ENCODE data around the gene B3GALT4.

The B3GALT4 gene

DNA sequence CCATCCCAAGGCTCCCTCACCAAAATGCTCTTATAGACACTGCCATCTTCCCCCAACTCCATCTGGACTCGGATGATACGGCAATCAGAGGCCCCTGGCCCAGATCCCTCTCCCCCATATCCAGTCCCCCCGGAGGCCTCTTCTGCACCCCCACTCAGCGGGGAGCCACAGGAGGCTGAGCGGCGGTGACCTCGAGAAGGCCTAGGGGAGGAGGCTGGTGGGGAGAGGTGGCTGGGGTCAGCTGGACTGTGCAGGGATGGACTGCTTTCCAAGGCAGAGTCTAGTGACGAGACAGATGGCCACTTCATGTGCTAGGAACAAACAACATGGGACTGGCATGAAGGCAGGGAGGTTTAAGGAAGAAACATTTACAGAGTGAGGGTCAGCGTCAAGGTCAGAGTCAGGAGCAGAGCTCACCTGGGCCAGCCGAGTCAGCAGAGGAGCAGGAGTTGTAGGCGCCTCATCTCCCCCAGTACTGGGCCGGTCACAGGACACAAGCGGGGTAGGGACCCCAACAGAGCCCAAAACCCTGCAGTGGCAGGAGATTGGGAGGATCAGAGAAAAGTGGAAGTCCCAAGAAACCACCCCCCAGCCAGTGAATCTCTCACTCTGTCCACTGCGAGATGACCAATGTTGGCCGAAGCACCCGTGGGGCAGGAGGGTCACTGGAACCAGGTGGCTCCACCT is 16.2 kb downstream of the B3GALT4 start:
- DNase-seq (ENCODE audit: low spot score), result no peak

DNA sequence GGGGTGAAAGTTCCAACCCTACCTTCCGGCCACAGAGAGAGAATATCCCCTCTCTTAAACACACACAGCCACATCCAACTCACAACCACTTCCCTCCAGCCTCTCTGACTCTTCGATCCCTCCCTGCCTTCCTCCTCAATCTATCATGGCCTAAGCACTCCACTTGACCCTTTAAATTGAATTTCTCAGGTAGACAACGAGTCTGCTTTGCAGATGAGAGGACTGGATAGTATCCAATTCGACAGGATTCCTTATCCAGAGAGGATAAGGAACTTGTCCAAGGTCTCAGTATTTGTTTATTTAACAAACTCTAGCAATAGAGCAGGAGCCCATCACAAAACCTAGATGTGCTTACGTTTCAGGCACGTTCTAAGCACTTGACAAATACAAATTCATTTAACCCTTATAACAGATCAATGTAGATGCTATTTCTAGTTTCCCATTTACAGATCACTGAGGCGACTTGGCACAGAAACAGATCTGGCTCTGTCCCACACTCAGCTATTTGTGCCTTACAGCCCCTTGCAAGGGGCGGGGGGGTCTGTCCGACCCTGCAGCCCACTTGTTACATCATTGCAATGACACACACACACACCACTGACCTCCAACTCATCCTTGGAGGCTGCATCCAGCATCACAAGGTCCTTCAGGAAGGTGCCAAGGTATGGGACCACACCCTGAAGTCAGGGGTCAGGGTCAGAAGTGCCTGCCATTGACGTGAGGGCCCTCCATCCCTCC is 17.3 kb downstream of the B3GALT4 start:
- DNase-seq (ENCODE audit: low spot score), result no peak

DNA sequence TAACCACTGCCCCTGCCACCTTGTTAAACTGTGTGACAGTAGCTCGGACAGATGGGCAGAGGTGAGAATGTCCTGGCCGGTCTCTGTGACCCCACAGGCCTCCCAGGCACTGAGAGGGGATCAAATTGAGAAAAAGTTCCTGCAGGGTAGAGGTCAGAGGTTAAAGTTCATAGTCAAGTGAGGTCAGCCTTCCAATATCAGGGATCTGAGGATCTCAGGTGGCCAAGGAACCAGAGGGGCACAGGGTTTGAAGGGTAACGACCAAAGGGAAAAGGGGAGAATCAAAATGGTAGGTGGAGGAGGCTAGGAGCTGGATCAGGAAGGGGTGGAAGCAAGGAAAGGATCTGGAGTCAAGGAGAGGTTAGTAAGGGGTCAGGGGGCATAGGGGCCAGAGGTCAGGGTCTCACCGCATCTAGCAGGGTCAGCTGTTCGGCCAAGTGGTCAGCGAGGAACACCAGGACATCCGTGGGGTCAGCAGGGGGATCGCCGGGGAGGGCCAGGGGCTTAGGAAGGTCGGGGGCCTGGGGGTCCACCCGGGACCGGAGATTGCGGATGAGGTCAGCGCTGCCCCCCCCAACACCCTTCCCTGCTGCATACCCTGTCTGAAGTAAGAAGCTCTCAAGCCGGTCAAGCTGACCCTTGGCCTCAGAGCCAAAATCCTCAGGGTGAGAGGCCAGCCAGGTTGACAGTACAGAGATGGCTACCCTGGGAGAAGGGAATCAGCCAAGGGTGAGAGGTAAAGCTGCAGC is 18.9 kb downstream of the B3GALT4 start:
- DNase-seq (ENCODE audit: low spot score), result no peak

DNA sequence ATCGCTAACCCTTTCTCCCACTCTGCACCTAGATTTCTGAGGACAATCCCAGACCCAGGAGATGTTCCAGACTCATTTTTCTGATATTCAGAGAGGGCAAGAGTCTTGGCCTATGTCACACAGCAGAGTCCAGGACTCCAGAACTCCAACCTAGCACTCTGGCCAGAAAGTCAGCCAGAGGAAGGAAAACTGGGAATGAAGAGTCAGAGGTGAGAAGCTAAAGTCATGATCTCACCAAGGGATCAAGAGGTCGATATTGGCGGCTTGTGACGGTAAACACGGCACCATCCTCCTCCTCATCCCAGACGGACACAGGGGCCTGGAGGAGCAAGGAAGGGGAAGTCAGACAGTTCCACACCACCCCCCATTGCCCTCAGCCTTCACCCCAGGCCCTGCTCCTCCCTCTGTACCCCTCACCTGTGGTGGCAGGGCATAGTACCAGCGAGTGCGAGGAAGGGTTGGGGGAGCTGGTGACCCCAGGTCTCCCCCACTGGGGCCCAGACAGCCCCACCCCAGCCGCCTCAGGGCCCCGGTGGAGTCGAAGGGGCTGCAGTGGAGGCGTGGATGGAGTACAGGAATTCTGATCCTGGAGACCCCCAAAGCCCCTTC is 20.0 kb downstream of the B3GALT4 start:
- DNase-seq (ENCODE audit: low spot score), result no peak

DNA sequence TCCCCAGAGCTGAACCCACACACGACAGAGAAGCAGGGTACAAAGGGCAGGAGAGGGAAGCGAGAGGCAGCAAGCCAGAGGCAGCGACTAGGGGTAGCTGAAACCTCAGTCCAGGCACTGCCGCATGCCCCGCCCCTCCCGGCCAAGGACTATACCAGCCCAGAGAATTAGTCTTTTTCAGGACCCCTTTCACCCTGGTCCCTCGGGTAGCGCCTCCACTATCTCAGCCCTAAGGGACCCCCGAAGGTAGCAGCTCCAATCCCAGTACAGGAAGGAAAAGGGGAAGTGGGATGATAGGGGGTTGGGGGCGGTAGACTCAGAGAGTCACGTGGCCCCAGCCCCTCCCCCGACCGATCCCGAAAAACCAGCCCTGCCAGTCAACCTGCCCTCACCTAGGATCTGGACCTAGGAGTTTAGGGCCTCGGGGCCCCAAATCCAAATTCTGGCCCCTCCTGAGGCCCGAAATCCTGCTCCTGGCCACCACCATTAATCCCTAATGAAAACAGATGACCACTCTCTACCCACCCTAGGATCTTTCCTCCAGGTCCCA is 20.6 kb downstream of the B3GALT4 start:
- no peak for DNase-seq (ENCODE audit: low spot score)

DNA sequence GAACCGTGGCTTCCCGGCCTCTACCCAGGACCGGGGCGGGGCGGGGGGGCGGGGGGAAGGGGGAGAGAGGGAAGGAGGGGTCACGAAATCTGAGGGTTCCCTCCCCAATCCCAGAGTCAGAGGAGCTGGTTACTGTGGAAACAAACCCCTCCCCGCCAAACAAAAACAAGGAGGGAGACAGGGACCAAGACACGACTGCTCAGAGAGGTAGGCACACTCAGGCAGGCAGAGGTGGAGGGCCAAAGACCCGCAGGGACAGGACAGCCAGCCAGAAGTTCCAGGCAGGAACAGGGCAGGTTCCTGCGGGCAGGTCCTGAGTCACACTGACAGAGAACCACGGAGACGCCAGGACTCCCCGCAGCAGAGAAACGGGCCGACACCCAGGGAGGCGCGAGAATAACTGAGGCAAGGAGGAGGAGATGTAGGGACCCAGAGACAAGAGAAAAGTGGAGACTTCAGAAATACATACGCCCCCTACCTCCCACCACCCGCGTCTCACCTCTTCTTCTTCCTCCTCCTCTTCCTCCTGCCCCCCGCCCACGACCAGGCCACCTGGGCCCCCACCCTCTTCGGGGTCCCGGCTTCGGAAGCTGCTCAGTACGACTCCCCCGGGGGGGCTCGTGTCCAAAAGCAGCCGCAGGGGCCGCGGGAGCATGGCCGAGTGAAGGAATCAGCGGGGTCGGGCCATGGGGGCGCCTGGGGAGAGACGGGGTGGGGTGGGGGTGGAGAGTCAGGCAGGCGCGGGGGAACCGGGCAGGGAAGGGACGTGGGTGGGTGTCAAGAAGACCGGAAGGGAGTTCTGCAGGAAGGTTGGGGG is 21.2 kb downstream of the B3GALT4 start:
- DNase-seq (ENCODE audit: low spot score), result peak; percentile 65

DNA sequence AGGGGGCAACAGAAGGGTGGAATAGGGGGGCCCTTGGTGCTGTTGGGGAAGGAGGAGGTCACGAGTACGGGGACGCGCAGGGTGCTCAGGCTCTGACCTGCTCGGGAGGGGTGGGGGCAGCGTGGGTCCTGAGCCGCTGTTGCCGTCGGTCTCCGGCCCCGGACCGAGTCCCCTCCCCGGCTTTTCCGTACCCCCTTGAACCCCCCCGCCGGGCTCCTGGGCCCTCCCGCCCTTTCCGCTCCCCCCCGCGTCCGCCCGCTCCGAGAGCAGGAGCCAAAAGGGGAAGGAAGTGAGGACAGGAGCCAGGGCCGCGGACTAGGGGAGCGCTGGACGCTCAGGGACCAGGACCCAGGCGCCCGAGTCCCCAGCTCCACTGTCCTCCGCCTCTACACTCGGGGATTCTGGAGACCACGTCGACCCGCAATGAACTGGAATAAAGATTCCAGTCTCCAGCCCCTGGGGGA is 21.9 kb downstream of the B3GALT4 start, which contains the start of gene RGL2:
TSS of gene RGL2 (minus strand) at position 170 of the 464 bp plus-strand sequence. CDS start 332 bp downstream, outside the sequence.
- no peak for DNase-seq (ENCODE audit: low spot score)

DNA sequence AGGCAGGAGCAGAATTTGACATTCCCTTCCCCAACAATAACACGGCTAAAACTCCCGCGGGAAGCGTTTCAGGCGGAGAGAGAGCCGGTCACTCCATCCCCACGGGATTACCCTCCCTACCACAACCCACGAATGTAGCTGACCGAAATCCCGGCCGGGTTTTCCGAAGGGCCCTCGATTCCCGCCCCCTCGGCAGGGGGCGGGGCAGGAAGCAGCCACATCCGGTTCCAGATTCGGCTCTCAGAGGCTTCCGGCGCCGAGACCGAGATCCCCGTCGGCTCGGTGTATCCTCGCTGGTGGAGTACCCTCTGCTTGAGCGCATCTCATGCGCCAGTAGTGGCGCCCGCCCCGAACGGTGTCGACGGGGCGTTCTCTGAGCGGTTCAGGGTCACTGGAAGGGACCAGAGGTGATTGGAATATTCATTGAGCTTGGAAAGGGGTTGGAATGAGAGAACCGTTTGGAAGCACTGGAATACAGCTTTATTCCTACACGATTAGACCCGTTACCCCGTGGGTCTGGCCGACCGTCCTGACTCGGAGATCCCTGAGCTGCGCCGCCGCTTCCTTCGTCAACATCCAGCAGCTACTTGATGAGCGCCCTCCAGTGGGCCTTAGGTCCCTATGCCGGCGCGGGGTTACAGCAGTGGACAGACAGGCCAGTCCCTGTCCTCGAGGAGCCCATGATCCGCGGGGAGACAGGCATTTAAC is 22.5 kb downstream of the B3GALT4 start:
- DNase-seq (ENCODE audit: low spot score), result peak; percentile 94

DNA sequence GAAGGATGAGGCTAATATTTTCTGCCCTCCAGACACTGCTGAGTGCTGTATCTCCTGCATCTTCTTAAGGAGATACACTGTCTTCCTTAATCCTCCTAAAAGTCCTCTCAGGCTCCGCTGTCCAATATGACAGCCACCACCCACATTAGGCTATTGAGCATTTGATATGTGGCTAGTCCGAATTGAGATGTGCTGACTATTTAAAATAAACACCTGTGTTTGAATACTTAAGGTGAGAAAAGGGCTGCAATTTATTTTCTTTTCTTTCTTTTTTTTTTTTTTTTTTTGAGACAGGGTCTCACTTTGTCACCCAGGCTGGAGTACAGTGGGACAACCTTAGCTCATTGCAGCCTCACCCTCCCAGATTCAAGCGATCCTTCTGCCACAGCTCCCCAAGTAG is 25.0 kb downstream of the B3GALT4 start:
- no peak for DNase-seq (ENCODE audit: low spot score)

DNA sequence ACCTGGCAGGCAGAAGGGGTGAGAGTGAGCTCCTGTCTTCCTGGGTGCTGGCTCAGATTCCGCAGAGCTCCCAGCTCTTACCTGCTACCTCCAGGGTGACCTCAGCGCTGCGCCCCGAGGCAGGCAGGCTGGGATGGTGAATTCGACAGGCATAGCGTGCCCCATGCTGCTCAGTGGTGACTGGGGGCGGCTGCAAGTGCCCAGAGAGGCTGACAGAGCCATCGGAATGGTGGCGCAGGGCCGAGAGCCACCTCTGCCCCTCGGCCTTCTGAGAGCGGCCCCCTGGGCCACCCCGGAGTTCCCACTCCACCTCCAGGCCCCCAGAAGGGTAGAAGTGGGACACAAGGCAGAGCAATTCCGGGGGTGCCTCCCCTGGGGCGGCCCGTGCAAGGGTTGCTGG is 27.3 kb downstream of the B3GALT4 start:
- no peak for DNase-seq (ENCODE audit: low spot score)

DNA sequence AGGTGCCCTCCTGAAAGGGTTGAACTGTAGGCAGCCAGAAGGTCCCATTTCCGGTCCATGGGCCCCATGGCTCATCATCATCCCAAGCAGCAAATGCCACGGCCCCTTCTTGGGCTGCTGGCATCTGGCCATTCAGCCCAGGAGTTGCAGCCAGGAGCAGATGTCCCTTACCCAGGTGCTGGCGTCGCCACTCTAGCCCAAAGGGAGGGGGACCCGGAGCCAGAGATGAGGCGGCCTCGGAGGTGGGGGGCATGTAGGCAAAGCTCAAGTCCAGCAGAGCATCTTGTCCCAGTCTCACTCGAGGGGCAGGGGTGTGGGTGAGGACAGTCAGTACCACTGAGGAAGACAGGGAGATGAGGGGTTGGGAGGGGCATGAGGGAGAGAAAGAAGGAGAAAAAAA is 28.1 kb downstream of the B3GALT4 start:
- no peak for DNase-seq (ENCODE audit: low spot score)

DNA sequence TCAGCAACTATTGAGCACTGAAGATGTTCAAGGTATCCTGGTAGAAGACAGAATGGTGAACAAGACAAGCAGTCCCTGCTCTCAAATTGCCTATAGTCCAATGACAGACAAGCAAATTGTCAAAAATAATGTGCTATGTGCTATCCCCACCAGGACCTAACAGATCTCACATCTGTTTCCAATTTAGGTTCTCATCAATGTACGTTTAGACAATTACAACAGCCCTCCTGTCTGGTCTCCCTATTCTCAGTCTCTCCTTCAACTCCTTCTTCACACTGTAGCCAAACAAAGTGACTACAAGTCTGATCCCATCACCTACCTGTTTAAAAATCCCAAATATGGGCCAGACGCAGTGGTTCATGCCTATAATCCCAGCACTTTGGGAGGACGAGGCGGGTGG is 29.4 kb downstream of the B3GALT4 start:
- no peak for DNase-seq (ENCODE audit: low spot score)

DNA sequence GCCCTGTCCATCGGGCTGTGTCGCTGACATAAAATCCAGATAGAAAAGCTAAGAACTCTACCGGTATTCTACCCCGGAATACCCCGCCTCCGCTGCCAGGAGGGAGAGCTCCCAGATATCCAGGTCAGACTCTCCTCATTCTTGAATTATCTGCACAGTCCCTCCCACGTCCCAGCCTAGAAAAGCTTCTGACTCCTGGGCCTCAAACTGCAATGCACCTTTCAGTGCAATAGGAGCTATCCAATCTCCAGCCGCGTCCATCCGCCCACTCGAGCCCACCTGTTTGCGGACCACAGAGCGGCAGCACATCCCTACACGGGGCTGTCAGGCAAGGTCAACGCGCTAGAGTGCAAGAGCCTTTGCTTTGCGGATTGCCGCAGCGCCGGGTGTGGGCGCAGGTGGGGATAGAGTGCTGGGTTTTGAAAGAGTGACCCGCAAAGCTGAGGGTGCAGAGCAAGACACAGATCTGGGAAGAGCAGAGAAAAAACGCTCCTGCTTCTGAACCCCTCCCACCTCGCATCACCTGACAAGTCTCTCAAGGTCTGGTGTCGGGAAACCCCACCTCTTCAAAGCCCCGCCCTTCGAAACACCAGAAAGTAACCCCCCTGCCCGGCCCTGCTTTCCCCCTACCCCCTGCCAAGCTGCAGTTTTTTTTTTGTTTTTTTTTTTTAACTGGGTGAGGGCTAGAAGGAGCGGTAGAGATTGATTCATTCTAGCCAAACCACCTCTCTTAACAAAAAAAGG is 35.6 kb downstream of the B3GALT4 start:
- DNase-seq (ENCODE audit: low spot score), result peak; percentile 81

DNA sequence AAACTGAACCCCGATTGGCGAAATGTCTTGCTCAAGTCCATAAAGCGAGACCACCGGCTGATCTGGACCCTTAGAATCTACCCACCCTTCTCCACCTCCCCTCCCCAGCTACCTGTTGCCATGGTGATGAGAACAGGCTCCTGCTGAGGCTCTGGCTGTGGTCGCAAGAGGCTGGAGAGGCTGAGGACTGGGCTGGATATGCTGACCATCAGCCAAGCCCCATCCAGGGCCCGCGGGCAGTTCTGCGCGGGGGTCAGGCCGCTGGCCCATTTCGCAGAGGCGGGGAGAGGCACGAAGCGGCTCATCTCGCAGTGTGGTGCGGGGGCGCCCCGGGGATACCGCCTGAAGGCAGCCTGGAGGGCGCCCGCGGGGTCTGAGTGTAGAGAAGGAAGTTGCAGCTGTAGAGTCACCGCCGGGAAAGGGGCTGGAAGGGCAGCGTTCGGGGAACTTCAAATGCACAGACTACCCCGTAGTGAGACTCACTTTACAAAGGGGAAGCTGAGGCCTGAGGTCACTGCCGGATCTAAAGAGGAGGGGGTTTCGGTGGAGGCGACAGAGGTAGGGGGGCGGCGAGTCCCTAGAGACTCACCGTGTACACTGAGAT is 36.3 kb downstream of the B3GALT4 start:
- DNase-seq (ENCODE audit: low spot score), result peak; percentile 28

DNA sequence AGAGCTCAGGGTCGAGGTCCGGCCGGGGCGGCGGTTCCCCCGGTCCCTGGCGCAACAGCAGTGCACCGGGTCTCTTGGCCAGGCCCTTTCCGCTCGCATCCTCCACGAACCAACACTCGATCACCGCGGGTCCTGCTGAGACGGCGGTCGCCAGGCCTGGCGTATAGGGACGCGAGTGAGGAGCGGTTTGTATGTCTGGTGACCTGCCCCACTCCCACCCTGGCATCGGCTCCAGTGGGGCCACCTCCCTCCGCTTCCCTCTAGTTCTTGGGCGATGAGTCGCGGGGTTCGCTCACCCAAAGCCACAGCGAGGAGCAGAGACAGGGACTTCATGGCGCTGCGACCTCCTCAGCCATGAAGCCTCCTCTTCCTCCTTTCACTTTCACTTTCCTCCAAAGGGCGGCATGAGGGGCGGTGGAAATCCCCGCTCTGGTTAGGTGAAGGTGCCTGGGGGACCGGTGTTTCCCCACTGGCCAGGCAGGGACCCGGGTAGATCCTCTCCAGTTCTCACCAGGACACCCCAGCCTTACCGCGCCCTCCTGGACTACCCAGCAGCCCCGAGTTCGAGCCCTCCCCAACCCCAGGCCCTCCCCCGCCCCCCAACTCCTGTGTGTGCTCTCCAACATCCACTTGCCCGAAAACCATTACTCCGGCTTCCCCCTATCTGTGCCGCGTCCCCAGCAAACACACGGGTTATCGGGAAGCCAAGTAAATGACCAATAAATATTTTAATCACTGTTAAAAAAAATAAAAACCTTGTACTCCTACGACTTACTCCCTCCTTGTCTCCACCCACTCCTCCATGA is 37.0 kb downstream of the B3GALT4 start, which contains the start of gene TAPBP:
TSS of gene TAPBP (minus strand) at position 370 of the 806 bp plus-strand sequence. CDS start at position 333, 37 bp downstream.
- DNase-seq (ENCODE audit: low spot score), result peak; percentile 89

DNA sequence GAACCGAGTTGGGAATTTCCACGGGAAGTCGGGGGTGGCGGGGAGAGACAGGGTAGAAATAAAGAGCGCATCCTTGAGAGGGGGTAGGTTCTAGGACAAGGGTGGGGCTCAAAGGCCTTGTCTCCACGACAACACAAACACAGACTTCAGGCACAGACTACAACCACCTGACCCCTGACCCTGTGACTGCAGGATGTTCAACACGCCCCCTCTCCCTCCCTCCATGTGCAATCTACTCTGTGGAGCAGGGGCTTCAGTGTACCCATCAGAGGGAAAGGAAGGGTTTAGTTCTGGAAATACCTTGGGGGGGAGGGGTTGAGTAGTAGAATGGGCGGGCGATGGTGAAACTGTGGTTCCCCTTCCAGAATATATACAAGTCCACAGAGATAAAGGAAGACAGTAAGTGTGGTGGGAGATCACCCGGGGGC is 37.6 kb downstream of the B3GALT4 start:
- peak; percentile 57 for DNase-seq (ENCODE audit: low spot score)

DNA sequence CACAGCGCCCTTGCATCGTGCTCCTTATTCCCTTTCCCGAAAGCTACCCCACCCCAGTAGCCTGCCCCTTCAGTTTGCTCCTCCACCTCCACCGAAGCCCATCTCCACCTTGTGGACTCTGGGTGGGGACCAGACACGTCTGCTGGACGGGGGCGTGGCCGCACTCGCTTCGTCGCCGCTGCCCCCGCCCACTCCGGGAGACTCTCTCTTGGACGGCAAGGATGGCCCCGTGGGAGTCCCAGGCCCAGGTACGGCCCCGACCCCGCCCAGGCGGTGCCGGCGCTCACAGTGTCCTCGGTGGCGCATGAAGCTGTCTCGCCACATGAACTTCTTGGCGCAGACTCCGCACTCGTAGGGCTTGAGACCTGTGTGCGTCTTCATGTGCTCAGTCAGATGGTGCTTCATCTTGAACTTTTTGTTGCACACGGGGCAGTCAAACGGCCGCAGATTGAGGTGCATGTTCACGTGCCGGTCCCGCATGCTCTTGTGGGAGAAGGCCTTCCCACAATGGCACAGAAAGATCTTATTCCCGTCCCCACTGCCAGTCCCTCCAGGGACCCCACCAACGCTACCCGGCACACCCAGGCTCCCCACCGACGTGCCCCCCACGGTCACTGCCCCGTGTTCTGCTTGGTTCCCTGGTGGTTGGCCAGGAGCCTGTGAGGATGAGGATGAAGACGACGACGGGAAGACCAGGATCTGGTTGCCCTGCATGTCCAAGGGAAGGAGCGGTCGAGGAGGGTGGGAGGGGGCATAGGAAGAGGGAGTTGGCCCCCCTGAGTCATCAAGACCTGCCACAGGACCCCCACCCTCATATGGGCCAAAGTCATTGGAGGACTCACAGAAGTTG is 38.2 kb downstream of the B3GALT4 start:
- no peak for DNase-seq (ENCODE audit: low spot score)

Data from activated CD4-positive, alpha-beta T cell treated with anti-CD3 and anti-CD28 coated beads, Interleukin-2, Interleukin-4, amounts not matched to agents 100 ng/mL and 50 ng/mL, durations not matched to agents 16 hours and 8 hours (primary cell).